Breast epithelium (tissue), 3 donors: ENCODE measurements around the gene PDLIM3.

Source experiments
- CTCF ChIP-seq, 3 donors: fragments of 450-650 bp; IDR thresholded peaks; one replicate each; pipeline ENCODE4 v1.5.1; 2016 to 2017; ENCODE audit warnings: antibody characterized with exemption in 3 of 3, mild to moderate bottlenecking in 3 of 3, moderate library complexity in 3 of 3
- POLR2AphosphoS5 ChIP-seq, 3 donors: sonication (generic); formaldehyde crosslinking; IDR thresholded peaks; one replicate each; pipeline ENCODE4 v1.6.1; 2017; ENCODE audit warnings: antibody characterized with exemption in 3 of 3

- TF ChIP-seq CTCF (IDR thresholded peaks at IDR 0.05) (no peak), POLR2AphosphoS5 (IDR thresholded peaks at IDR 0.05) (no peak)
Measured at GRCh38 chr4:185550933-185551332, 15.6 kb upstream of the PDLIM3 start.
